22Rv1 (cell line): ENCODE measurements around the gene INO80.

ENCODE experiments used
- CTCF ChIP-seq: fragments of 450-650 bp; IDR thresholded peaks from 2 replicates; pipeline ENCODE4 v1.5.1; 2017; ENCODE audit warnings: mild to moderate bottlenecking
- ZFX ChIP-seq: fragments of 450-650 bp; IDR thresholded peaks from 2 replicates; pipeline ENCODE4 v1.6.1; 2017; ENCODE audit warnings: antibody characterized with exemption, borderline replicate concordance

GRCh38 chr15:40985541-40986330, 130.3 kb downstream of the INO80 start:
- TF ChIP-seq CTCF = no peak
- TF ChIP-seq ZFX = no peak
